ENCODE measurements around the gene OIP5. TPM values are rescaled to one million over a fixed set of nuclear protein-coding genes. Genes with fewer than 3 reads are reported as not detected.

OIP5 gene
- total and polyA plus RNA-seq, 9 of the 15 experiments (the other 6 are each of a cell fraction or from before 2014, with no cell fraction given) = 8.3 to 54.8 (median 35.3) TPM

DNA sequence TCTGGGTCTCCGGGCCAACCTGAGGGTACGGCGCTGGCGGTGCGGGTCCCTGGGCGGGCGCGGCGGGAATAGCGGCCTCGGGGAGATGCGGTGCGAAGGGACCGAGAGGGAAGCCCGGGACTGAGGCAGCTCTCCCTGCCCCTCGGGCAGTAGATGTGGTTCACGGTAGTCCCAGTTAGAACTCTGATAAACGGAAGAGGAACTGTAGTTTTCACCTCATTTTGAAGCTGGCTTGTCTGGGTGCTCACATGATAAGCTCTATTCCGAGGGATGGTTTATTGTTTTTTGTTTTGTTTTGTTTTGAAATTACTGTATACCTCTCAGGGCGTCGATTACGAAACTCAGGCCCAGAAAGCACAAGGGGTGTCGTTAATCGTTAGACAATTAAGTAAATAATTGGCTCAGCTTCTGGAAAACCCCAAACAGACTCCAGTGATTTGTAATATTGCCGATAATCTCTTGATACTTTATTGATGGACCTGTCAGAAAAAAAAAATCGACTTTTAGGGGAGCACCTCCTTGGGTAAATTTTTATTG lies 703 bp upstream of the OIP5 start (continued):
- TF ChIP-seq, protein P1, sequence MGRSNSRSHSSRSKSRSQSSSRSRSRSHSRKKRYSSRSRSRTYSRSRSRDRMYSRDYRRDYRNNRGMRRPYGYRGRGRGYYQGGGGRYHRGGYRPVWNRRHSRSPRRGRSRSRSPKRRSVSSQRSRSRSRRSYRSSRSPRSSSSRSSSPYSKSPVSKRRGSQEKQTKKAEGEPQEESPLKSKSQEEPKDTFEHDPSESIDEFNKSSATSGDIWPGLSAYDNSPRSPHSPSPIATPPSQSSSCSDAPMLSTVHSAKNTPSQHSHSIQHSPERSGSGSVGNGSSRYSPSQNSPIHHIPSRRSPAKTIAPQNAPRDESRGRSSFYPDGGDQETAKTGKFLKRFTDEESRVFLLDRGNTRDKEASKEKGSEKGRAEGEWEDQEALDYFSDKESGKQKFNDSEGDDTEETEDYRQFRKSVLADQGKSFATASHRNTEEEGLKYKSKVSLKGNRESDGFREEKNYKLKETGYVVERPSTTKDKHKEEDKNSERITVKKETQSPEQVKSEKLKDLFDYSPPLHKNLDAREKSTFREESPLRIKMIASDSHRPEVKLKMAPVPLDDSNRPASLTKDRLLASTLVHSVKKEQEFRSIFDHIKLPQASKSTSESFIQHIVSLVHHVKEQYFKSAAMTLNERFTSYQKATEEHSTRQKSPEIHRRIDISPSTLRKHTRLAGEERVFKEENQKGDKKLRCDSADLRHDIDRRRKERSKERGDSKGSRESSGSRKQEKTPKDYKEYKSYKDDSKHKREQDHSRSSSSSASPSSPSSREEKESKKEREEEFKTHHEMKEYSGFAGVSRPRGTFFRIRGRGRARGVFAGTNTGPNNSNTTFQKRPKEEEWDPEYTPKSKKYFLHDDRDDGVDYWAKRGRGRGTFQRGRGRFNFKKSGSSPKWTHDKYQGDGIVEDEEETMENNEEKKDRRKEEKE (IDR thresholded peaks at IDR 0.05; ENCODE audit: borderline replicate concordance in 1 of 2, control insufficient read depth in 1 of 2, low read depth in 2 of 2, low read length in 1 of 2) = no peak
- TF ChIP-seq, protein P2, sequence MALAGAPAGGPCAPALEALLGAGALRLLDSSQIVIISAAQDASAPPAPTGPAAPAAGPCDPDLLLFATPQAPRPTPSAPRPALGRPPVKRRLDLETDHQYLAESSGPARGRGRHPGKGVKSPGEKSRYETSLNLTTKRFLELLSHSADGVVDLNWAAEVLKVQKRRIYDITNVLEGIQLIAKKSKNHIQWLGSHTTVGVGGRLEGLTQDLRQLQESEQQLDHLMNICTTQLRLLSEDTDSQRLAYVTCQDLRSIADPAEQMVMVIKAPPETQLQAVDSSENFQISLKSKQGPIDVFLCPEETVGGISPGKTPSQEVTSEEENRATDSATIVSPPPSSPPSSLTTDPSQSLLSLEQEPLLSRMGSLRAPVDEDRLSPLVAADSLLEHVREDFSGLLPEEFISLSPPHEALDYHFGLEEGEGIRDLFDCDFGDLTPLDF (CRISPR knock-in tag; IDR thresholded peaks at IDR 0.05) = 0 out of 2 replicates have a peak, but pooled peaks have one; percentile 57
- TF ChIP-seq, protein P3, sequence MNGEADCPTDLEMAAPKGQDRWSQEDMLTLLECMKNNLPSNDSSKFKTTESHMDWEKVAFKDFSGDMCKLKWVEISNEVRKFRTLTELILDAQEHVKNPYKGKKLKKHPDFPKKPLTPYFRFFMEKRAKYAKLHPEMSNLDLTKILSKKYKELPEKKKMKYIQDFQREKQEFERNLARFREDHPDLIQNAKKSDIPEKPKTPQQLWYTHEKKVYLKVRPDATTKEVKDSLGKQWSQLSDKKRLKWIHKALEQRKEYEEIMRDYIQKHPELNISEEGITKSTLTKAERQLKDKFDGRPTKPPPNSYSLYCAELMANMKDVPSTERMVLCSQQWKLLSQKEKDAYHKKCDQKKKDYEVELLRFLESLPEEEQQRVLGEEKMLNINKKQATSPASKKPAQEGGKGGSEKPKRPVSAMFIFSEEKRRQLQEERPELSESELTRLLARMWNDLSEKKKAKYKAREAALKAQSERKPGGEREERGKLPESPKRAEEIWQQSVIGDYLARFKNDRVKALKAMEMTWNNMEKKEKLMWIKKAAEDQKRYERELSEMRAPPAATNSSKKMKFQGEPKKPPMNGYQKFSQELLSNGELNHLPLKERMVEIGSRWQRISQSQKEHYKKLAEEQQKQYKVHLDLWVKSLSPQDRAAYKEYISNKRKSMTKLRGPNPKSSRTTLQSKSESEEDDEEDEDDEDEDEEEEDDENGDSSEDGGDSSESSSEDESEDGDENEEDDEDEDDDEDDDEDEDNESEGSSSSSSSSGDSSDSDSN (IDR thresholded peaks at IDR 0.05; ENCODE audit: borderline replicate concordance in 1 of 2, low read depth in 2 of 2, low read length in 2 of 2) = peak; percentile 91 to 95
- TF ChIP-seq ZNF76 (CRISPR knock-in tag; IDR thresholded peaks at IDR 0.05; ENCODE audit: borderline replicate concordance) = no peak; the same call in 1 of the 2 replicates
- TF ChIP-seq ERF (CRISPR knock-in tag; IDR thresholded peaks at IDR 0.05) = no peak
- TF ChIP-seq, protein P4, sequence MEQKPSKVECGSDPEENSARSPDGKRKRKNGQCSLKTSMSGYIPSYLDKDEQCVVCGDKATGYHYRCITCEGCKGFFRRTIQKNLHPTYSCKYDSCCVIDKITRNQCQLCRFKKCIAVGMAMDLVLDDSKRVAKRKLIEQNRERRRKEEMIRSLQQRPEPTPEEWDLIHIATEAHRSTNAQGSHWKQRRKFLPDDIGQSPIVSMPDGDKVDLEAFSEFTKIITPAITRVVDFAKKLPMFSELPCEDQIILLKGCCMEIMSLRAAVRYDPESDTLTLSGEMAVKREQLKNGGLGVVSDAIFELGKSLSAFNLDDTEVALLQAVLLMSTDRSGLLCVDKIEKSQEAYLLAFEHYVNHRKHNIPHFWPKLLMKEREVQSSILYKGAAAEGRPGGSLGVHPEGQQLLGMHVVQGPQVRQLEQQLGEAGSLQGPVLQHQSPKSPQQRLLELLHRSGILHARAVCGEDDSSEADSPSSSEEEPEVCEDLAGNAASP (IDR thresholded peaks at IDR 0.05) = no peak
- 0 out of 2 replicates have a peak, but pooled peaks have one; percentile 46 for TF ChIP-seq SPI1 (IDR thresholded peaks at IDR 0.05; ENCODE audit: borderline replicate concordance, low read depth, low read length)
- TF ChIP-seq, protein P5, sequence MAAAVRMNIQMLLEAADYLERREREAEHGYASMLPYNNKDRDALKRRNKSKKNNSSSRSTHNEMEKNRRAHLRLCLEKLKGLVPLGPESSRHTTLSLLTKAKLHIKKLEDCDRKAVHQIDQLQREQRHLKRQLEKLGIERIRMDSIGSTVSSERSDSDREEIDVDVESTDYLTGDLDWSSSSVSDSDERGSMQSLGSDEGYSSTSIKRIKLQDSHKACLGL (CRISPR knock-in tag; IDR thresholded peaks at IDR 0.05; ENCODE audit: borderline replicate concordance, poor library complexity, severe bottlenecking) = peak; percentile 19
- TF ChIP-seq, protein P6, sequence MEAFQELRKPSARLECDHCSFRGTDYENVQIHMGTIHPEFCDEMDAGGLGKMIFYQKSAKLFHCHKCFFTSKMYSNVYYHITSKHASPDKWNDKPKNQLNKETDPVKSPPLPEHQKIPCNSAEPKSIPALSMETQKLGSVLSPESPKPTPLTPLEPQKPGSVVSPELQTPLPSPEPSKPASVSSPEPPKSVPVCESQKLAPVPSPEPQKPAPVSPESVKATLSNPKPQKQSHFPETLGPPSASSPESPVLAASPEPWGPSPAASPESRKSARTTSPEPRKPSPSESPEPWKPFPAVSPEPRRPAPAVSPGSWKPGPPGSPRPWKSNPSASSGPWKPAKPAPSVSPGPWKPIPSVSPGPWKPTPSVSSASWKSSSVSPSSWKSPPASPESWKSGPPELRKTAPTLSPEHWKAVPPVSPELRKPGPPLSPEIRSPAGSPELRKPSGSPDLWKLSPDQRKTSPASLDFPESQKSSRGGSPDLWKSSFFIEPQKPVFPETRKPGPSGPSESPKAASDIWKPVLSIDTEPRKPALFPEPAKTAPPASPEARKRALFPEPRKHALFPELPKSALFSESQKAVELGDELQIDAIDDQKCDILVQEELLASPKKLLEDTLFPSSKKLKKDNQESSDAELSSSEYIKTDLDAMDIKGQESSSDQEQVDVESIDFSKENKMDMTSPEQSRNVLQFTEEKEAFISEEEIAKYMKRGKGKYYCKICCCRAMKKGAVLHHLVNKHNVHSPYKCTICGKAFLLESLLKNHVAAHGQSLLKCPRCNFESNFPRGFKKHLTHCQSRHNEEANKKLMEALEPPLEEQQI (IDR thresholded peaks at IDR 0.05) = 0 out of 2 replicates have a peak, but pooled peaks have one; percentile 36
- TF ChIP-seq ZNF263 (CRISPR knock-in tag; IDR thresholded peaks at IDR 0.05; ENCODE audit: borderline replicate concordance) = no peak
- TF ChIP-seq, protein P7, sequence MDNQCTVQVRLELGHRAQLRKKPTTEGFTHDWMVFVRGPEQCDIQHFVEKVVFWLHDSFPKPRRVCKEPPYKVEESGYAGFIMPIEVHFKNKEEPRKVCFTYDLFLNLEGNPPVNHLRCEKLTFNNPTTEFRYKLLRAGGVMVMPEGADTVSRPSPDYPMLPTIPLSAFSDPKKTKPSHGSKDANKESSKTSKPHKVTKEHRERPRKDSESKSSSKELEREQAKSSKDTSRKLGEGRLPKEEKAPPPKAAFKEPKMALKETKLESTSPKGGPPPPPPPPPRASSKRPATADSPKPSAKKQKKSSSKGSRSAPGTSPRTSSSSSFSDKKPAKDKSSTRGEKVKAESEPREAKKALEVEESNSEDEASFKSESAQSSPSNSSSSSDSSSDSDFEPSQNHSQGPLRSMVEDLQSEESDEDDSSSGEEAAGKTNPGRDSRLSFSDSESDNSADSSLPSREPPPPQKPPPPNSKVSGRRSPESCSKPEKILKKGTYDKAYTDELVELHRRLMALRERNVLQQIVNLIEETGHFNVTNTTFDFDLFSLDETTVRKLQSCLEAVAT (IDR thresholded peaks at IDR 0.05) = peak; percentile 1 to 86; a peak in 2 of 4 replicates

Measured in K562 (cell line).